Stimulated activated CD4-positive, alpha-beta T cell treated with anti-CD3 and anti-CD28 coated beads, Interleukin-2, amount 100 ng/mL, for 4 hours (primary cell): Measurements from ENCODE around the gene IL1RL2.

Experiments
- DNase-seq: peaks from one replicate; pipeline ENCODE4 v3.0.0-alpha.2; 2020; ENCODE audit warnings: low read depth

The IL1RL2 gene

DNA sequence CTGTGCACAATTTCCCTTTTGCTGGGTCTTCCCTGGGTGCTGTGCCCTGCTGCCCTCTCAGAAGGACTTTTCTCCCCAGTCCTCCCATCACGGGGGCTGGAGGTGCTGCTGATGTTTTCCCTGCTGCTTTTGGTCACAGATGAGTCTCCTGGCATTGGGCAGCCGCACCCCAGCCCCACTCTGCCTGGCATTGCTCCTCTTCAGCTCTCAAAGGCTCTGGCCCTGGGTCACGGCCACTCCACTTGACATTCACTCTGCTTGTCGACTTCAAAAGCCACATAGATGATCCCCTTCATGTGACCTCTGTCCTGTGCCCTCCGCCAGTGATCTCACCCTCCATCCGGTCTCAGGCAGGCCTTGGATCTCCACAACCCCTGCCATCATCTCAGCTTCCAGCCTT lies 81.0 kb downstream of the IL1RL2 start:
- DNase-seq = no peak

DNA sequence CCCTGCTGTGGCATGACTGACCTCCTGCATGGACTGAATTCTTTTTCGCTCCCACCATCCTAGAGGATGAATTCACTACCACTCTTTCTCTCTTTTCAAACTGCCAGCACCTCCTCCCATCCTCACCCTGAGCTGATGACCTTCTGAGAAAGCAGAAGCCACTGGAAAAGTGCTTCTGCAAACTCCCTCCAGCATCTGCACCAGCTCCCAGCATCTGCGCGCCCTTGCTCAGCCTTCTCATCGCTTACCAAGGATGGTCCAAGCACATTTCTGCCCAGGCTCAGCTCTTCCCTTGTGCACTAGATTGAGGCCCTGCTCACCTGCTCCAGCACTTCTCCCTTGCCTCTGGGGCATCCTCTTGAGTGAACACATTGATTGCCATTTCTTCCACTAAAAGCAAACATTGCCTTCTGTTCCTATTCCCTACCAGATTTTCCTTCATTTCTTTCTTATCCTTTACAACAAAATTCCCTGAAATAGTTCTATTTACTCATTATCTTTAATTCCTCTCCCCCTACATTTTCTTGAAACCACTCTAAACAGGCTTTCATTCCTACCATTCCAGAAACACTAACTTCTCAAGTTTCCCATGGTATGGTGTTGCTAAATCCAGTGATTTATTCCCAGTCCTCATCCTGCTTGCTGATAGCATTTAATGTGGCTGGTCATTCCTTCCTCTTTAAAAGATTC lies 81.8 kb downstream of the IL1RL2 start:
- DNase-seq = no peak

DNA sequence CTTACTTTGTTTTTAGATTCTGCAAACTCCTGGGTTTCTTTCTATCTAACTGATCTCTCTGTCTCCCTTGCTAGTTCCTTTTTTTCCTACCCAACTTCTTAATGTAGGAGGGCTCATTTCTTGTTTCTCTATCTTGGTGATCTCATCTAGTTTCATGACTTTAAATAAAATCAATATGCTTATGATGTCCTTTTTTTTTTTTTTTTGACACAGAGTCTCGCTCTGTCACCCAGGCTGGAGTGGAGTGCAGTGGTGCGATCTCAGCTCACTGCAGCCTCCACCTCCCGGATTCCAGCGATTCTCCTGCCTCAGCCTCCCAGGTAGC lies 82.3 kb downstream of the IL1RL2 start:
- DNase-seq = no peak

DNA sequence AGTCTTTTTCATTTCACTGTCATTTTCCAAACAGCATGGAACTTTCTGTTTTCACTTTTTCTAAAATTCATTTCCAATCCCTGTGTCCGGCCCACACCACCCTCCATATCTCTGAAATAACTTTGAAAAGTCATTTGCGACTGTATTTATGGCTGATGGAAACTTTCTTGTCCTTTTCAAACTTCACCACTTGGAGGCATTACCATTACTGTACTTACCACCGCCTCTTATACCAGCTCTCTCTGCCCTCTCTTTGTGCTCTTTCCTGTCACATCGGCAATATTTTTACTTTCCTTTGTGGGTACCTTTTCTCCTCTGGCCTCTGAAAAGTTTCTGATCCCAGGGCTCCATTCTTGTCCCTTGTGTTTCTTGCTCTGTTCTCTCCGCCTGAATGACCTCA lies 85.0 kb downstream of the IL1RL2 start:
- no peak for DNase-seq

DNA sequence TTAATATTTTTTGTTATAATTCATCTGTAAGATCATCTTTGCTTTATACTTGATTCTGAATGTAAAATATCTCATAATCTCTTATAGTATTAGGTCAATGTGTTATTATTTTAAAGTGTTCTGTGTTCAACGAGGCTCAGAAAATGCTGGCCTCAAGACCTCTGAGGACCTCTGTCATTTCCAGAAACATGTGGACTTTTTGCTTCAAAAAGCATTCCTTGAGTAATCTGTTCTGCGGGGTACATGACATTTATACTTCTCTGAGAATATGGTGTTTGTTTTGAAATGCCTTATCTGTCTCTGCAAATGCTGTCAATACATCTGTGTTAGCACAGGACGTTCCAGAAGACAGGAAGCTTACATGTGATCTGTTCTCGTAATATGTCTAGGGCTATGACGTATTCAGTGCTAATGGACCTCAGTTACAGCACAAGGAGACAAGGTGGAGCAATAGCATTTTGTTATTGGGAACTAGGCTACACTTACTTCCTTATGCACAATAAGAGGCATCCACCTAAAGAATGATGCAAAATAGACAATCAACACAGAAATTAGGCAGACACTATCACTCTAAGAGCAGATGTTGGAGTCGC lies 86.9 kb downstream of the IL1RL2 start:
- no peak for DNase-seq

DNA sequence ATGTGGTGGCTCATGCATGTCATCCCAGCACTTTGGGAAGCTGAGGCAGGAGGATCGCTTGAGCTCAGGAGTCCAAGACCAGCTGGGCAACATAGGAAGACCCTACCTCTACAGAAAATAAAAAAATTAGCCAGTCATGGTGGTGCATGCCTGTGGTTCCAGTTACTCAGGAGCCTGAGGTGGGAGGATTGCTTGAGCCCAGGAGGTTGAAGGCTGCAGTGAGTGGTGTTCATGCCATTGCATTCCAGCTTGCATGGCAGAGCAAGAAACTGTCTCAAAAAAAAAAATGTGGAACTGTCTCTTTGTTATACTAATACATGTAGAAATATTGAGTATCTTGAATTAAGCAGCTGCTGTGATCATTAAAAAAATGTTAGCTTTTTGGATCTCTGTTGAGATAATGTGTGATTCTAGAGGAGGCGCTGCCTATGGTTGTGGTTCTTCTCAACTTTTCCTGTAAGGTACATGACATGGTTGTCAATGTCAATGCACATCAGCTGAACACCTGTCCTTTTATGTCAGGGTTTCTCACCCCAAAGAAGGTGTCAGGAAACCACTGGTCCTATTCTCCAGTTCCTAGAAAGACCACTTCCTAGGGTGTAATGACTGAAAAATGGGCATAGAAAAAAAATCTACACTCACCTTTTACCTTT lies 89.9 kb downstream of the IL1RL2 start:
- DNase-seq = no peak

DNA sequence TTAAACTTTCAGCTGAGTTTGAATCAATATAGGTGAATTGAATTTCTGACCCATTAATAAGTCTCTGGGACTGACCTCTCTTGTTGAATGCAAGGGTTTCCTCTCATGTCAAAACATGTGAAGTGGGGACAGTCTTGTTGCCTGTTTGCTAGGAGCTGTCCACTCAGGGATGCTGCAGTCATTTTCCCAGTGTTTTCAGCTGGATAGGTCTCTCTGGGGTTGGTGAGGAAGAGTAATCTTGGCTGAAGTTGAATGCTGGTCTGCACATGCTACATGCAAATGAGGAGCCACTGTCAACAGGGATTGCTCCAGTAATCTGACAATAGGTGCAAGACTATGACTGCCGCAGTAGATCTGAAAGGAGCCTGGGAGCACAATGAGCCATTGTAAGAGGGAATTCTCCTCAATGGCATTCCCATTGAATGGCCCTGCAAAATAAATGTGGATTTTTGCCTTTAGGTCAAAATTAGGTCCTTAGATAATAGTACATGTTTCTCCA lies 90.4 kb downstream of the IL1RL2 start:
- DNase-seq = no peak

DNA sequence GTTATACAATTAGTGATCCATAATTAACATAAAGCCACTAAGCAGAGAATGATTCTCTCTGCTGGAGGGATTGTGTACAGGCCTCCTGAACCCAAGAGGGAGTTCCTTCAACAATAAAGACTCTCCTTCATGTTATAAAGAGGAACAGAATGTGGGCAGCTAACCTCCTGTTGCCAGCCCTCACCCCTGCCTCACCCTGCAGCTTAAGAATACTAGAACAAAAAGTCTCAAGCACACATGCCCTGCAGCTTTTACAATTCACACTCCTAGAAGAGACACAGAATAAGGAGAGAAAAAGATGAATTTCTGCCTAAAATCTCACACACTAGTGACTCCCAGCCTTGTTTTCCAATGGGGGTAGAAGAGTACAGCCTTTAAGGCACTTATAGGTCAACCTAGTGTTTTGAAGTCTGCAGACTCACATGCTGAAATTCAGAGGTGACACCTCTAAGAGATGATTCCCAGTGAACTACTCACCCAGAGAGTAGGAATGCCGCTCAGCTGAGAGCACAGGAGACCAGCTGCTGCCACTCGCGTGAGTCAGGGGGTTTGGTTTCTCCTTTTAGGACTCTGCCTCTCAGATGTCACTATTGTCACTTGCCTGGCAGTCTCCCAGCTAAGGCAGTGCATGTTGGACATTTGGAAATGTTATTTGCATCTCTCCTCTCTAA lies 92.0 kb downstream of the IL1RL2 start:
- no peak for DNase-seq

DNA sequence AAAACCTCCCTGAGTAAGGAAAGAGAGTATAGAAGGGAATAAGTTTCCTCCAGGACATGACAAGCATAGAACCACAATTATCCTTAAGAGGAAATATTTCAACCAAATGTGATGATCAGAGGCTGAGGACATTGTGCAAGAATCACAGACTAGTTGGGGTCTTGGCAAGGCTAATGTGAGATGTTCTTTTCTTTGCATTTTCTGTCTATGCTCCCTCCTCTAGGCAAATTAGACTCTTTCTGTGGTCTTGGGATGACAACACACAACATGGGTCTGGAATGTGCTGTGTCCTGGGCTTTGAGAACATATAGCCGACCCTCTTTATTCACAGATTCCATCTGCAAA lies 92.5 kb downstream of the IL1RL2 start:
- DNase-seq = no peak

DNA sequence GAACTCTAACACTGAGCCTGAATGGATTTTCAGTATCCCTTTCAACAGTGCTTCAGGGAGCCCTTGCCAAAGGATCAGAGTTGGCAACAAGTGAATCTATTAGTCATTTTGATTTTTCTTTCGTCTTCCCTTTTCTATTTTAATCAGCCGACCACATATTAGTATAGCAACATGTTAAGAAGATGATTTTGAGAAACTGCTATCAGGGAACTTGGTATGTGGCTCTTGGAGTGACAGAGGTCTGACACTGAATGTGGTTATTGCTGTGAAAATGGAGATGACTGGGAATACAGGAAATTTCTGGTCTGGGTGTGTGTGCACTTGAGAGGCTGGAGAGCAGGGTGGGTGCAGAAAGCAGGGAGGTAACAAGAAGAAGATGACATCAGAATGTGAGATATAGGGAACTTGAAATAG lies 95.9 kb downstream of the IL1RL2 start:
- DNase-seq = no peak

DNA sequence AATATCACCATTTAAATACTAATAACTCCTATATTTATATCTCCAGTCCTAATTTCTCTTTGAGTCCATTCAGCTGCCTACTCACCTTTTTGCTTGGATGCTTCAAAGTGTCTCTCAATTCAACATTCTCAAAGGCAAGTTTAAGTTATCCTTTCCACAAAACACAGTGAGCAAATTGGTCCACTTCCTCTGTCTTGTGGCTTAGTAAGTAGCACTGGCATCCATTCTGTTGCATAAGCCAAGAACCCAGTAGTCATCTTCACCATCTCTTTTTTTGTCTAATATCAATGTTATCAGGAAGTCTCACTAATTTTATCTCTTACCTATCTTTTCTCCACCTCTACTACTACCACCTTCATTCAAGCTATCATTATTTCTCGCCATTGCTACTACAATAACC lies 97.2 kb downstream of the IL1RL2 start:
- no peak for DNase-seq

DNA sequence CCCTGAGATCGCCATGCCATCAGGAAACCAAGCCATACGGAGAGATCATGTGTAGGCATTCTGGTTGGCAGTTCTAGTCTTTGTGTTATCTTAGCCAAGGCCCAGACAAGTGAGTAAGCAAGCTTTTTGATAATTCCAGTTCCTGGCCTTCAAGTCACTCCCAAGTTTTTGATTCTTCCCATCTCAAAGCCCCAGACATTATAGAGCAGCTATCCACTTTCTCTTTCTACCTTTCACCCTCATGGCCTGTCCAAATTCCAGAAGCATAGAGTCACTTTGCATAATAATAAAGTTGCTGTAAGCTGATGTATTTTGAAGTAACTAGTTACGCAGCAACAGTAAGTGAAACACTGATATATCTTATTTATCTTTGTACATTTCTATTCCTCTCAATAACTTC lies 97.8 kb downstream of the IL1RL2 start:
- no peak for DNase-seq

DNA sequence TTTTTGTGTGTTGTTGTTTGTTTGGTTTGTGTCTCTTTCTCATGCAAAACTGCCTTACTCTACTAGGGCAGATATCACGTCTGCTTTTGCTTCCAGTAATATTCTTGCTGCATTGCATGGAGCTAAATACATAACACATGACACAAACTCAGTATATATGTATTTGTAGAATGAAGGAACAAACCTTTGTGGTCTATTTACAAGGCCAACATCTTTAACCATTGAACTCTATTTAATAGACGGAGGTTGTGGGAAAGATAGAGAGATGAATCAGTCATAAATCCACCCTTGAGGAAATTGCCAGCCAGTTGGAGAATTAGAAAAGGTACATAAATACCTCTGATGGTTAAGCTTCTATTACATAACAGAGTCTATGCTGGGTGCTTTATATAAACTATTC lies 98.5 kb downstream of the IL1RL2 start:
- no peak for DNase-seq

DNA sequence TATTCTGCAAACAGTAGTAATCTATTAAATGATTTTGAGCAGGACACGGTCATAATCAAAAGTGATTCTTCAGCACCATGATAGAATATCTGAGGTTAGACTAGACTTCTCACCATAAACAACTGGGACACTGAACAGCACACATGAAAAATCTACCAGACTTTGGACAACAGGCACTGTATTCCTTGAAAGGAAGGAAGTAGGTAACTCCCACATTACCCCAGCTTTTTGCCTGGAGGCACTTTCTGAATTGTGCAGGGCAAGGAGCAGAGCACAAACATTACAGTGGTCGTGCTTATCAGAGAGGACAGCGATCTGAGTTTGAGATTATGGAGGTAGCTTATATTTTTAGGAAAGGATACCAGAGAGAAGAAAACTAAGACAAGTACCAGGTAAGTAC lies 99.2 kb downstream of the IL1RL2 start:
- DNase-seq = no peak

DNA sequence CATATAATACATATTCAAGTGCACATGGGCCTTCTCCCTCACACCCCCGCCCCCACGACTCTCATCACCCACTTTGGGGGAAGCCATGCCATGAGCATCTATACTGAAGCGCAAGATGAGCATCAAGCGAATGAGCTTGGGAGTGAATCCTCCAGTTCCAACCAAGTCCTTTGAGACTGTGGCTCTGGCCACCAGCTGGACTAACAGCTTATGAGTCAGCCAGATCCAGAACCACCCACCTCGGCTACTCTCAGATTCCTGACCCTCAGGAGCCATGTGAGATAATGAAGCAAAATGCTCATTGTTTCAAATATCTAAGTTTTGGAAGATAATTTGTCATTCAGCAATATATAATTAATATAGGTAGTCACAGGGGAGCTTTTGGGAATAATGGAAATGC lies 102.3 kb downstream of the IL1RL2 start:
- no peak for DNase-seq
